GM06990 (cell line): ENCODE results near the gene PCLO.

Experiments
- DNase-seq: peaks from one replicate; pipeline ENCODE4 v3.0.0-alpha.2; 2011; ENCODE audit not compliant: insufficient read length; ENCODE audit errors: extremely low read depth
- H3K27me3 ChIP-seq: replicated peaks from 2 replicates; pipeline ENCODE4 v1.6.0; 2011; ENCODE audit warnings: low read length; ENCODE audit not compliant: control insufficient read depth, insufficient read depth
- H3K36me3 ChIP-seq: 2 replicates; pipeline ENCODE4 v1.5.1; 2011; ENCODE audit warnings: low read length; ENCODE audit not compliant: control insufficient read depth, insufficient read depth
- H3K4me3 ChIP-seq: replicated peaks from 2 replicates; pipeline ENCODE4 v1.5.1; 2011; ENCODE audit warnings: low read depth, mild to moderate bottlenecking, control low read depth, low read length
- TF ChIP-seq, protein P1 (sequence below): IDR thresholded peaks from 2 replicates; pipeline ENCODE4 v1.5.1; 2011; ENCODE audit warnings: low read length, control low read depth, mild to moderate bottlenecking, inconsistent platforms; ENCODE audit not compliant: insufficient read depth, poor library complexity, severe bottlenecking

PCLO gene

DNA sequence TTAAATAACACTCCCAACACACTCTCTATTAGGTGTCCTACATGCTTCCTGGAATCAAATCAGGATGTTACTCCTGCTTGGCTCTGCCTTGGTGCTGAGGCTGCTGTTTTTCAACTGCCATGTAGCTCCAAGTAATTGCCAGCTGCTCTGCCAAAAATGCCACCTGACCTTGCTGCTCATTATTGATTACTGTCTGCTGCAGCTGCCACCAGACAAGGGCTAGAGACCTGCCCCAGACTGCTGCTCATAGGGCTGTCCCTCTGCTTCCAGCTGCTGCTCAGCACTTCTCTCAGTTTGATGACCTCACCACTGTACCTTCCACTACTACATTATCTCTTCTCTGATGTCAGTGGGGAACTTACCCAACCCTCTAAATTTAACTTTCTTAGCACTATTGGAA is 102.5 kb downstream of the PCLO start:
- H3K27me3 ChIP-seq = no peaks in the 10 kb centered on the region
- no peak for DNase-seq
- TF ChIP-seq, protein P1, sequence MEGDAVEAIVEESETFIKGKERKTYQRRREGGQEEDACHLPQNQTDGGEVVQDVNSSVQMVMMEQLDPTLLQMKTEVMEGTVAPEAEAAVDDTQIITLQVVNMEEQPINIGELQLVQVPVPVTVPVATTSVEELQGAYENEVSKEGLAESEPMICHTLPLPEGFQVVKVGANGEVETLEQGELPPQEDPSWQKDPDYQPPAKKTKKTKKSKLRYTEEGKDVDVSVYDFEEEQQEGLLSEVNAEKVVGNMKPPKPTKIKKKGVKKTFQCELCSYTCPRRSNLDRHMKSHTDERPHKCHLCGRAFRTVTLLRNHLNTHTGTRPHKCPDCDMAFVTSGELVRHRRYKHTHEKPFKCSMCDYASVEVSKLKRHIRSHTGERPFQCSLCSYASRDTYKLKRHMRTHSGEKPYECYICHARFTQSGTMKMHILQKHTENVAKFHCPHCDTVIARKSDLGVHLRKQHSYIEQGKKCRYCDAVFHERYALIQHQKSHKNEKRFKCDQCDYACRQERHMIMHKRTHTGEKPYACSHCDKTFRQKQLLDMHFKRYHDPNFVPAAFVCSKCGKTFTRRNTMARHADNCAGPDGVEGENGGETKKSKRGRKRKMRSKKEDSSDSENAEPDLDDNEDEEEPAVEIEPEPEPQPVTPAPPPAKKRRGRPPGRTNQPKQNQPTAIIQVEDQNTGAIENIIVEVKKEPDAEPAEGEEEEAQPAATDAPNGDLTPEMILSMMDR = no peak
- no peaks in the 10 kb centered on the region for H3K36me3 ChIP-seq
- no peak overlapping the region for H3K4me3 ChIP-seq

DNA sequence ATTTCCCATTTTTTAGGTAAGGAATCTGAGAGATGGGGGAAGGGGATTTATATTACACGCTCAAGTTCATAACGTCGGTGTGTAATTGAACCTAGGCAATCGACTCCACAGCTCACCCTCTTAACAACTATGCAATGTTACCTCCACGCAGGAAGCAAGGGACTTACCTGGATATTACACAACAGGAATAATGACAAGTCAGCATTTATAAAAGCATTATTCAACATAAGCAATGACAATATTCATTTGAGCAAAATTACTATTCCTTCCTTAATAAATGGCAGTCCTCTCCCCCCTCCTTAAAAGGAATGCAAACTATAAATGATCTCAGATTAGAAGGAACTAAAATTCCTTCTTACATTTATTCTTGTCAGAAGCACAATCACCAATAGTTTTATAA is 104.0 kb downstream of the PCLO start:
- Histone ChIP-seq H3K36me3 (no peaks in the 10 kb centered on the region), H3K27me3 (no peaks in the 10 kb centered on the region), H3K4me3 (no peak overlapping the region)
- no peak for DNase-seq
- TF ChIP-seq, protein P1 = no peak

DNA sequence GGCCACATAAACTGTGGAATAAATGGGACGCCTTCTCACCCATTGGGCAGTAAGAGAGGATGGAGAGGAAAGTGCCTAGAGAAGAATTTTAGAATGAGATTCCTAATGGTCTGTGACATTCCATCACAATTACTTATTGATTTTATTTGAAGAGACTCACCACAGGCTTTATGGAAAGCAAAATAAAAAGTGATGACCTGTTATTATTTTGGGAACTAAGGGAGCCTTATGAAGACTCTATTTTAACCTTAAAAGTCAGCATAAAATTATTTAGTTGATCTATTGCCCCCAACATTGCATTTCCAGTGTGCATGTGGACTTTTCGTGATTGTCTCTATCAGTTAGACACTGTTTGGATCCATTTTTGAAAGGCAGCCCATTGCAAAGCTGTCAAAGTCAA is 107.5 kb downstream of the PCLO start:
- TF ChIP-seq, protein P1 = no peak
- no peaks in the 10 kb centered on the region for H3K36me3 ChIP-seq
- H3K27me3 ChIP-seq = no peaks in the 10 kb centered on the region
- DNase-seq = no peak
- no peak overlapping the region for H3K4me3 ChIP-seq

DNA sequence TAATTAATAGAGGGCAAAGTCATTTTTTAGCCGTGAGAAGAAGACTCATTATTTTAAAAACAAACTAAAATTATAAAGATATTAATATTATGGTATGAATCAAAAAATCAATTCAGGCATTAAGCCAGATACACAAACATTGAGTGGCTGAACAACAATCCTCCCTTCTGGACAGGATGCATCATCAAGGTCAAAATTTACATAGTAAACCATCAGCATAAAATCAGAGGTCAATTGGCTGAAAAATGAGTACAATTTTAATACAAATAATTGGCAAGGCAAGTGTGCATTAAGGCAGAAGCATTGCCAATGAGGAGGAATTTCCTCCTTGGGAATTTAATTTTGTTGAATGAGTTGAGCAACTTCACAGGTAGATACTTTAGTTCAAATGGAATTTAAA is 108.2 kb downstream of the PCLO start:
- Histone ChIP-seq H3K27me3 (no peaks in the 10 kb centered on the region), H3K36me3 (no peaks in the 10 kb centered on the region), H3K4me3 (no peak overlapping the region)
- TF ChIP-seq, protein P1 = no peak
- DNase-seq = no peak

DNA sequence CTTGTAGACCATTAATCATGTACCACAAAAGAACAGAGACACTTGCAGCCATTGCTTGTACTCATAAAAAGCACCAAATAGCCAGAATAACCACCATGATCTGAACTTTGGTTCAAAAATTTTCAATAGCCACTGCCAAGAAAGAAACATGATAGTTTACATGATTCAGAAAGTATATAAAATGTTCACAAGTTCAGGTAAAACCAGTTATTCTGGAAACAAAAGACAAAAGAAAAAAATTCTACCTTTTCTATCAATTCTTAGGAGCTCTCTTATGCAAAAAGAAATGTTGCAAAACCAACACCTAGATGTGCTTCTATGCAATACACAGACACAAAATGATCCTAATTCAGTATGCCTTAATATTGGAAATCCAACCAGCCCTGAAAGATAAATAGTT is 108.7 kb downstream of the PCLO start:
- TF ChIP-seq, protein P1 = no peak

DNA sequence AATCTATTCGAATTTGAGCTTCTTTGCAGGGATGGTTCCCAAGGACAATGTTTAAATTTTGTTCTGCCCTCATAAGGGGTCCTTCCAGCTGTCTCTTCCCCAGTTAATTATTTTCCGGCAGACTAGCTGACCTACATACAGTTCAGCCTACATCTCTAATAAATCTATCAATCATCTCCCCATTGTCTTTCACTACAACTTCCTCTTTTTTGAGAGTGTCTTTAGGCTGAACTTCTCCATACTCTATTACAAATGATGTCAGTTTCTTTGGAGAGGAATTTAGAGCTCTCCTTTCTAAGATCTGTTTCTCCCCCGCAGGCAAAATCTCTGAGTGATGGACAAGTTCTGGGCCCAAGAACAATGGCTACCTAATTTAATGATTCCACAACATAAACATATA is 122.2 kb downstream of the PCLO start:
- no peak for DNase-seq
- Histone ChIP-seq H3K36me3 (no peaks in the 10 kb centered on the region), H3K4me3 (no peak overlapping the region), H3K27me3 (no peaks in the 10 kb centered on the region)
- TF ChIP-seq, protein P1 = no peak

More for the DNA sequence above, 108.7 kb downstream of the PCLO start:
- Histone ChIP-seq H3K4me3 (no peak overlapping the region), H3K27me3 (no peaks in the 10 kb centered on the region), H3K36me3 (no peaks in the 10 kb centered on the region)
- no peak for DNase-seq
